GM12878 (cell line): Measurements from ENCODE around the gene SGMS1. TPM values are rescaled to one million over a fixed set of nuclear protein-coding genes. Genes with fewer than 3 reads are reported as not detected.
"Not testable (repeated sequence)": the region's sequence is repeated elsewhere in the genome, so short reads cannot be mapped to it uniquely, and the experiment has no call there.

Experiments
- ATAC-seq: fragments of 200-7000 bp; cut with Tn5 transposase; 3 replicates; pipeline ENCODE4 v1.9.1; 2020; ENCODE audit warnings: mild to moderate bottlenecking, moderate library complexity
- BruUV-seq: library from RNA; stranded (reverse); fragments of 400-500 nt; replicated peaks from 2 replicates; lab custom pipeline; 2021; lab: Mats Ljungman, UMichigan
- CTCF ChIA-PET: fragments of 300-600 bp; sonication (Branson Sonifier 250); formaldehyde crosslinking; extraction: SDS; loops from one replicate; lab custom pipeline; 2021; ENCODE audit warnings: inconsistent platforms; lab: Yijun Ruan, JAX
- POLR2A ChIA-PET: fragments of 350-600 bp; formaldehyde crosslinking; extraction: SDS; loops from one replicate; lab custom pipeline; 2021; ENCODE audit warnings: inconsistent platforms; lab: Charles Lee
- RAD21 ChIA-PET: fragments of 300-600 bp; sonication (Branson Sonifier 250); formaldehyde crosslinking; loops from one replicate; lab custom pipeline; 2023; ENCODE audit warnings: antibody characterized with exemption; ENCODE audit not compliant: unreplicated experiment; lab: Charles Lee
- SMC1A ChIA-PET: fragments of 300-600 bp; sonication (Branson Sonifier 250); formaldehyde crosslinking; loops from one replicate; lab custom pipeline; 2023; ENCODE audit not compliant: unreplicated experiment, uncharacterized antibody; lab: Charles Lee
- DNase-seq: peaks from one replicate; pipeline ENCODE4 v3.0.0-alpha.2; 2011; ENCODE audit warnings: low read depth, low spot score
- FAIRE-seq: peaks from 3 replicates; lab custom pipeline; 2011; peaks lifted over from hg19 to GRCh38; lab: Jason Lieb, UNC
- H2AFZ ChIP-seq: 2 replicates; pipeline ENCODE4 v1.6.0; 2011; ENCODE audit warnings: low read depth, low read length, control low read depth; ENCODE audit not compliant: control insufficient read depth
- H3K27ac ChIP-seq: 2 replicates; pipeline ENCODE4 v1.5.1; 2011; ENCODE audit warnings: control low read depth; ENCODE audit not compliant: control insufficient read depth, insufficient read depth
- H3K27me3 ChIP-seq, 2 experiments: replicated peaks in 1 of 2; 2 replicates each; pipeline versions ENCODE4 v1.6.0 to v1.6.1; 2011; ENCODE audit warnings: low read length in 1 of 2; ENCODE audit not compliant: control insufficient read depth in 2 of 2, insufficient read depth in 2 of 2
- H3K36me3 ChIP-seq, 2 experiments: 2 replicates each; pipeline ENCODE4 v1.5.1; 2011; ENCODE audit warnings: low read length in 1 of 2; ENCODE audit not compliant: control insufficient read depth in 2 of 2, insufficient read depth in 2 of 2
- H3K4me1 ChIP-seq: 2 replicates; pipeline ENCODE4 v1.6.1; 2011; ENCODE audit warnings: mild to moderate bottlenecking, low read length, moderate library complexity, mixed read lengths; ENCODE audit not compliant: control insufficient read depth, insufficient read depth
- H3K4me2 ChIP-seq: 2 replicates; pipeline ENCODE4 v1.6.0; 2011; ENCODE audit warnings: control low read depth; ENCODE audit not compliant: control insufficient read depth, insufficient read depth
- H3K4me3 ChIP-seq: fragments of 200-600 bp; sonication (generic); 2 replicates; pipeline ENCODE4 v1.5.1; 2016
- H3K79me2 ChIP-seq: 2 replicates; pipeline ENCODE4 v1.6.0; 2011; ENCODE audit warnings: low read length; ENCODE audit not compliant: control insufficient read depth, insufficient read depth
- H3K9ac ChIP-seq: 2 replicates; pipeline ENCODE4 v1.8.0; 2011; ENCODE audit warnings: low read length, control low read depth, mixed read lengths; ENCODE audit not compliant: control insufficient read depth, insufficient read depth
- H3K9me3 ChIP-seq: replicated peaks from 3 replicates; pipeline ENCODE4 v1.5.1; 2011; ENCODE audit warnings: mild to moderate bottlenecking, low read length; ENCODE audit not compliant: control insufficient read depth, insufficient read depth
- H4K20me1 ChIP-seq: 2 replicates; pipeline ENCODE4 v1.6.0; 2011; ENCODE audit not compliant: control insufficient read depth, insufficient read depth
- EZH2 ChIP-seq: IDR thresholded peaks from 2 replicates; pipeline ENCODE4 v1.6.1; 2012; ENCODE audit warnings: low read depth, mild to moderate bottlenecking, control low read depth, inconsistent platforms, low read length, borderline replicate concordance; ENCODE audit not compliant: control insufficient read depth
- RCOR1 ChIP-seq: conservative IDR thresholded peaks from 2 replicates; pipeline ENCODE4 v1.6.1; 2012; ENCODE audit warnings: low read depth, low read length, improper control_type of control experiment
- WGBS: methylation state at CpG from one replicate; pipeline ENCODE4 v1.1.6; 2016; ENCODE audit warnings: low lambda C conversion rate; ENCODE audit not compliant: insufficient replicate concordance, insufficient coverage; ENCODE audit errors: missing lambda C conversion rate; 5-methylcytosine and 5-hydroxymethylcytosine counted together
- in situ Hi-C: fragments of 300-500 bp; cut with MboI; formaldehyde crosslinking; loops from 9 replicates; pipeline ENCODE4 v1.14.3; 2018; ENCODE audit warnings: mixed read lengths
- intact Hi-C: fragments of 100-400 bp; cut with micrococcal nuclease; formaldehyde crosslinking; loops from one replicate; pipeline ENCODE4 v1.14.2; 2022; ENCODE audit not compliant: unreplicated experiment
- polyA plus RNA-seq, 11 experiments: library from polyadenylated mRNA; depleted of rRNA in 4 of 11; unstranded in 6 of 11; stranded (reverse) in 5 of 11; fragments of >200 nt; fragmentation: Nextera tagmentation in 4 of 11; fragmentation: Illumina TruSeq in 1 of 11; extraction: Ambion mirVana in 4 of 11; extraction: Trizol in 1 of 11; gene quantifications; 1 replicate in 1 of 11; 2 replicates in 10 of 11; pipeline versions ENCODE4 v1.2.1 to v1.2.3, GENCODE V29; 2011 to 2016; ENCODE audit warnings: inconsistent platforms in 2 of 11, missing spikeins in 2 of 11, low read depth in 1 of 11
- total RNA-seq, 4 experiments: library from RNA; depleted of rRNA in 3 of 4; stranded (reverse); fragments of >200 nt in 3 of 4; fragmentation: Illumina TruSeq in 1 of 4; extraction: Trizol in 1 of 4; gene quantifications; 2 replicates each; pipeline versions ENCODE4 v1.2.1 to v1.2.3, GENCODE V29; 2013 to 2021
- TF ChIP-seq, protein P1 (sequence below): fragments of 450-650 bp; IDR thresholded peaks from 2 replicates; pipeline ENCODE4 v1.6.1; 2017; ENCODE audit warnings: mild to moderate bottlenecking, moderate library complexity

Gene SGMS1
- total and polyA plus RNA-seq, 10 of the 15 experiments (the other 5 are each of a cell fraction or from before 2014, with no cell fraction given), result 1.4 to 14.5 (median 4.9) TPM

- TF ChIP-seq, protein P1, sequence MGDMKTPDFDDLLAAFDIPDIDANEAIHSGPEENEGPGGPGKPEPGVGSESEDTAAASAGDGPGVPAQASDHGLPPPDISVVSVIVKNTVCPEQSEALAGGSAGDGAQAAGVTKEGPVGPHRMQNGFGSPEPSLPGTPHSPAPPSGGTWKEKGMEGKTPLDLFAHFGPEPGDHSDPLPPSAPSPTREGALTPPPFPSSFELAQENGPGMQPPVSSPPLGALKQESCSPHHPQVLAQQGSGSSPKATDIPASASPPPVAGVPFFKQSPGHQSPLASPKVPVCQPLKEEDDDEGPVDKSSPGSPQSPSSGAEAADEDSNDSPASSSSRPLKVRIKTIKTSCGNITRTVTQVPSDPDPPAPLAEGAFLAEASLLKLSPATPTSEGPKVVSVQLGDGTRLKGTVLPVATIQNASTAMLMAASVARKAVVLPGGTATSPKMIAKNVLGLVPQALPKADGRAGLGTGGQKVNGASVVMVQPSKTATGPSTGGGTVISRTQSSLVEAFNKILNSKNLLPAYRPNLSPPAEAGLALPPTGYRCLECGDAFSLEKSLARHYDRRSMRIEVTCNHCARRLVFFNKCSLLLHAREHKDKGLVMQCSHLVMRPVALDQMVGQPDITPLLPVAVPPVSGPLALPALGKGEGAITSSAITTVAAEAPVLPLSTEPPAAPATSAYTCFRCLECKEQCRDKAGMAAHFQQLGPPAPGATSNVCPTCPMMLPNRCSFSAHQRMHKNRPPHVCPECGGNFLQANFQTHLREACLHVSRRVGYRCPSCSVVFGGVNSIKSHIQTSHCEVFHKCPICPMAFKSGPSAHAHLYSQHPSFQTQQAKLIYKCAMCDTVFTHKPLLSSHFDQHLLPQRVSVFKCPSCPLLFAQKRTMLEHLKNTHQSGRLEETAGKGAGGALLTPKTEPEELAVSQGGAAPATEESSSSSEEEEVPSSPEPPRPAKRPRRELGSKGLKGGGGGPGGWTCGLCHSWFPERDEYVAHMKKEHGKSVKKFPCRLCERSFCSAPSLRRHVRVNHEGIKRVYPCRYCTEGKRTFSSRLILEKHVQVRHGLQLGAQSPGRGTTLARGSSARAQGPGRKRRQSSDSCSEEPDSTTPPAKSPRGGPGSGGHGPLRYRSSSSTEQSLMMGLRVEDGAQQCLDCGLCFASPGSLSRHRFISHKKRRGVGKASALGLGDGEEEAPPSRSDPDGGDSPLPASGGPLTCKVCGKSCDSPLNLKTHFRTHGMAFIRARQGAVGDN, result no peak
- TF ChIP-seq EZH2, result no peak
- no peak for TF ChIP-seq RCOR1
Measured at GRCh38 chr10:50572017-50572491, 51.7 kb downstream of the SGMS1 start (continued).

GRCh38 chr10:50568750-50569149 lies 55.0 kb downstream of the SGMS1 start:
- ATAC-seq, H3K4me1 ChIP-seq, H3K79me2 ChIP-seq, intact Hi-C loops, H2AFZ ChIP-seq, H3K27me3 ChIP-seq, H3K27ac ChIP-seq, H3K4me2 ChIP-seq, FAIRE-seq, H3K36me3 ChIP-seq, H4K20me1 ChIP-seq, RAD21 ChIA-PET, DNase-seq, BruUV-seq, in situ Hi-C loops, H3K9me3 ChIP-seq, H3K4me3 ChIP-seq, H3K9ac ChIP-seq: not testable (repeated sequence)
- ChIA-PET POLR2A (interaction anchor here (0.6 kb wide), 1 partner anchor 10 kb away, joined by 3 read pairs; no protein-coding TSS in a partner anchor), CTCF (interaction anchor here (0.6 to 1.9 kb wide), 4 partner anchors 9 to 259 kb away, joined by 3 to 5 read pairs (median 3); no protein-coding TSS in a partner anchor), SMC1A (interaction anchor here (0.9 to 3.5 kb wide), 3 partner anchors 9 to 44 kb away, joined by 3 to 19 read pairs (median 3); no protein-coding TSS in a partner anchor)
- WGBS, result 87% methylated on average over 4 of the region's 4 CpGs
